HL-60 (cell line): ENCODE data around the gene OLR1.

ENCODE experiments used
- CTCF ChIP-seq: IDR thresholded peaks from one replicate; pipeline ENCODE4 v1.5.1; 2011; ENCODE audit warnings: low read length, control low read depth, inconsistent platforms; ENCODE audit not compliant: insufficient read depth
- POLR2AphosphoS5 ChIP-seq: IDR thresholded peaks from 2 replicates; pipeline ENCODE4 v1.6.1; 2012; ENCODE audit warnings: low read depth
- REST ChIP-seq: IDR thresholded peaks from 2 replicates; pipeline ENCODE4 v1.6.1; 2012; ENCODE audit warnings: low read depth; ENCODE audit not compliant: insufficient replicate concordance
- SPI1 ChIP-seq: IDR thresholded peaks from 2 replicates; pipeline ENCODE4 v1.6.1; 2012; ENCODE audit warnings: low read depth, mild to moderate bottlenecking, borderline replicate concordance

DNA sequence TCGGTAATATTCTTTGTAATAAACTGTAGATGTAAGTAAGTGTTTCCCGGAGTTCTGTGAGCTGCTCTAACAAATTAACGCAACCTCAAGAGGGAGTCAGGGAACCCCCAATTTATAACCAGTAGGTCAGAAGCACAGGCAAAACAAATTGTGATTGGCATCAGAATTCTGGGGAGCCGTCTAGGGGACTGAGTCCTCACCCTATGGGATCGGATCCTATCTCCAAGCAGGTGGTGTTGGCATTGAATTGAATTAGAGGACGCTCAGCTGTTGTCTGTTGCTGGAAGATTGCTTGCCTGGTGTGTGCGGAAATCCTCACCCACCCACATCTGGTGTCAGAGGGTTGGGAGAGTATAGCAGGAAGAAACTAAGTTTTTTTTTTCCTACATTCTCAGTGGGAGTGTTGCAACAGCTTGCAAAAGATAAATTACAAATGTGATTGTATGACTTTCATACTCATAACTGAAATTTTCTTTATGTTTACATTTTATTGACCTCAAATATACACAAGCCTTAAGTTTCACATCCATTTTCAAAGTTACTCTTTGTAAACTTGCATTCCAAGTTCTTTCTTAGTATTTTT, 12.4 kb upstream of the OLR1 start:
- TF ChIP-seq CTCF, result no peak
- TF ChIP-seq REST, result no peak
- peak; percentile 38; the same call in 1 of the 2 replicates for TF ChIP-seq POLR2AphosphoS5
- TF ChIP-seq SPI1, result no peak
